Measurements from ENCODE around the gene SLC39A7. TPM values are rescaled to one million over a fixed set of nuclear protein-coding genes. Genes with fewer than 3 reads are reported as not detected.
"Not testable (repeated sequence)": the region's sequence is repeated elsewhere in the genome, so short reads cannot be mapped to it uniquely, and the experiment has no call there.

SLC39A7 gene
- polyA plus RNA-seq, 6 donors from 2014 or later = 15.6 to 26.0 (median 17.6) TPM

GRCh38 chr6:33215271-33216116 is 14.8 kb downstream of the SLC39A7 start:
- Mint-ChIP-seq H3K9me3 (no peaks in the 10 kb centered on the region), H3K4me3 (peak overlapping the region in 2 of 8 donors; percentile 51 to 54), H3K27me3 (peaks cover 10 to 76% (median 61%) of the 10 kb centered on the region in 3 donors), H3K27ac (peak overlapping the region in 1 of 6 donors; percentile 25), H3K36me3 (peaks cover 3 to 10% of the 10 kb centered on the region in 2 donors), H3K4me1 (peaks cover 19 to 24% (median 24%) of the 10 kb centered on the region in 3 donors)
- ATAC-seq (ENCODE audit: low read depth in 2 of 2) (no peak), DNase-seq (no peak)

DNA sequence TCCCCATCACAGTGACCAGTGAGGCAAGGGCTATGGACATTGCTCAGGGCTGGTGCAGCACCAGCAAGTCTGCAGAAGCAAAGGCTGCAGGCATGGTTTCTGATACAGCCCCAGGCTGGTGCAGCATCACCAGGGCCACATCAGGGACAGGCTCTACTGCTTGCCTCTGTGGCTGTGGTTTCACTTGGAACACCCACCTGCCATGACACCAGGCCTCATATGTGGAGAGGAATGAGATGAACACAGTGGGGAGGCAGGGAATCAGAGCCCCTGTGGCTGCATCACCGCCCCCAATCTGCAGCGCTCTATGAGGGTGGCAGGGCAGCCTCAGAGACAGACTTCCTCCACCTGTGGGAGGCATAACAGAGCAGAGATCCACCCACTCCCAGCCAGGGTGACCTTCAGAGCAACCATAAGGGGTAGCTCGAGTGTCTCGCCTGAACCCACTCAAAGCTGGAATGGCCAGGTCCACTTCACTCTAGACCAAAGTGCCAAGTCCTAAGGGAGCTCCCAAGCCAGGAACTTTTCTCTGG is 15.5 kb downstream of the SLC39A7 start:
- Mint-ChIP-seq H3K9me3 (no peaks in the 10 kb centered on the region), H3K27ac (no peak overlapping the region), H3K27me3 (peaks cover 10 to 77% (median 61%) of the 10 kb centered on the region in 3 donors), H3K4me3 (no peak overlapping the region), H3K36me3 (peaks cover 0 to 10% of the 10 kb centered on the region in 2 donors), H3K4me1 (peaks cover 19 to 24% (median 23%) of the 10 kb centered on the region in 3 donors)
- DNase-seq (no peak), ATAC-seq (ENCODE audit: low read depth in 2 of 2) (no peak)

- H3K4me3 Mint-ChIP-seq = no peak overlapping the region
- no peak for ATAC-seq (ENCODE audit: low read depth in 2 of 2)
- H3K27ac Mint-ChIP-seq = peak overlapping the region in 1 of 6 donors; percentile 34
- H3K9me3 Mint-ChIP-seq = no peaks in the 10 kb centered on the region
- H3K36me3 Mint-ChIP-seq = peaks cover 0 to 4% of the 10 kb centered on the region in 2 donors
- no peak for DNase-seq
- peaks cover 19 to 23% (median 22%) of the 10 kb centered on the region in 3 donors for H3K4me1 Mint-ChIP-seq
- peaks cover 15 to 81% (median 64%) of the 10 kb centered on the region in 3 donors for H3K27me3 Mint-ChIP-seq
These were observed 16.6 kb downstream of the SLC39A7 start for GRCh38 chr6:33217246-33217645.

- Mint-ChIP-seq H3K4me3 (no peak overlapping the region), H3K36me3 (no peaks in the 10 kb centered on the region), H3K27ac (no peak overlapping the region), H3K4me1 (peaks cover 16 to 18% (median 17%) of the 10 kb centered on the region in 3 donors), H3K27me3 (peaks cover 11 to 81% (median 63%) of the 10 kb centered on the region in 3 donors), H3K9me3 (no peaks in the 10 kb centered on the region)
- ATAC-seq (ENCODE audit: low read depth in 2 of 2) (no peak), DNase-seq (no peak)
These were observed 17.0 kb downstream of the SLC39A7 start for GRCh38 chr6:33217681-33218080.

- H3K27me3 Mint-ChIP-seq = peaks cover 33 to 53% (median 34%) of the 10 kb centered on the region in 3 donors
- not testable (repeated sequence) for H3K4me3 Mint-ChIP-seq
These were observed 25.9 kb downstream of the SLC39A7 start for GRCh38 chr6:33226503-33227120.

GRCh38 chr6:33235221-33235634 is 34.6 kb downstream of the SLC39A7 start:
- no peak for DNase-seq
- no peak overlapping the region for H3K4me3 Mint-ChIP-seq
- no peaks in the 10 kb centered on the region for H3K4me1 Mint-ChIP-seq
- peaks cover 31 to 68% (median 50%) of the 10 kb centered on the region in 3 donors for H3K27me3 Mint-ChIP-seq
- no peak for ATAC-seq (ENCODE audit: low read depth in 2 of 2)
- H3K9me3 Mint-ChIP-seq = no peaks in the 10 kb centered on the region
- no peaks in the 10 kb centered on the region for H3K36me3 Mint-ChIP-seq
- H3K27ac Mint-ChIP-seq = no peak overlapping the region

More at GRCh38 chr6:33226503-33227120, 25.9 kb downstream of the SLC39A7 start:
- H3K36me3 Mint-ChIP-seq; ATAC-seq (ENCODE audit: low read depth in 2 of 2); H3K4me1 Mint-ChIP-seq; H3K9me3 Mint-ChIP-seq; DNase-seq: not testable (repeated sequence)
- peak overlapping the region in 1 of 6 donors; percentile 11 for H3K27ac Mint-ChIP-seq

DNA sequence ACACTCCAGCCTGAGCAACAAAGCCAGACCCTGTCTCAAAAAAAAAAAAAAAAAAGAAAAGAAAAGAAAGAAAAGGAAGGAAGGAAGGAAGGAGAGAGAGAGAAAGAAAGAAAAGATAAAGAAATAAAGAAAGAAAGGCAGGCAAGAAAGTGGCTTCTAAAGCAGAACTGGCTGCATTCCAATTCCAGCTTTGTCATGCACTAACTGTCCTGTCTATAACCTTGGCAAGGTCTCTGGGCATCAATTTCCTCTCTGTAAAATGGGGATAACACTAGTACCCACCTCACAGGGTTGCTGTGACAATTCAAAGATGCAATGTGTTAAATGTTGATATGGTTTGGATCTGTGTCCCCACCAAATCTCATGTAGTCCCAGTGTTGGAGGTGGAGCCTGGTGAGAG is 35.7 kb downstream of the SLC39A7 start:
- H3K4me1 Mint-ChIP-seq = peaks cover 0 to 4% (median 0%) of the 10 kb centered on the region in 3 donors
- ATAC-seq (ENCODE audit: low read depth in 2 of 2) (no peak), DNase-seq (no peak)
- no peaks in the 10 kb centered on the region for H3K9me3 Mint-ChIP-seq
- H3K27ac Mint-ChIP-seq = peak overlapping the region in 1 of 6 donors; percentile 57
- no peaks in the 10 kb centered on the region for H3K36me3 Mint-ChIP-seq
- peaks cover 34 to 66% (median 53%) of the 10 kb centered on the region in 3 donors for H3K27me3 Mint-ChIP-seq
- no peak overlapping the region for H3K4me3 Mint-ChIP-seq

DNA sequence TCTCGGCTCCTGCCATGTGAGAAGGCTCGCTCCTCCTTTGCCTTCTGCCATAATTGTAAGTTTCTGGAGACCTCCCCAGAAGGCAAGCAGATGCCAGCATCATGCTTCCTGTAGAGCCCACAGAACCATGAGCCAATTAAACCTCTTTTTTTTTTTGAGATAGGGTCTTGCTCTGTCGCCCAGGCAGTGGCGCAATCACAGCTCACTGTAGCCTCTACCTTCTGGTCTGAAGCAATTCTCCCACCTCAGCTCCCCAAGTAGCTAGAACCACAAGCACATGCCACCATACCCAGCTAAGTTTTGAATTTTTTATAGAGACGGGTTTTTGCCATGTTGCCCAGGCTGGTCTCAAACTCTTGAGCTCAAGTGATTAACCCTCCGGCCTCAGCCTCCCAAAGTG is 36.2 kb downstream of the SLC39A7 start:
- H3K4me3 Mint-ChIP-seq = peak overlapping the region in 1 of 8 donors; percentile 15
- H3K36me3 Mint-ChIP-seq = no peaks in the 10 kb centered on the region
- H3K4me1 Mint-ChIP-seq = peaks cover 0 to 4% (median 0%) of the 10 kb centered on the region in 3 donors
- ATAC-seq (ENCODE audit: low read depth in 2 of 2) = no peak
- H3K27ac Mint-ChIP-seq = no peak overlapping the region
- DNase-seq = no peak
- peaks cover 37 to 65% (median 48%) of the 10 kb centered on the region in 3 donors for H3K27me3 Mint-ChIP-seq
- no peaks in the 10 kb centered on the region for H3K9me3 Mint-ChIP-seq

GRCh38 chr6:33237741-33238140 is 37.1 kb downstream of the SLC39A7 start:
- DNase-seq (no peak), ATAC-seq (ENCODE audit: low read depth in 2 of 2) (no peak)
- H3K27me3 Mint-ChIP-seq = peaks cover 40 to 71% (median 48%) of the 10 kb centered on the region in 3 donors
- no peaks in the 10 kb centered on the region for H3K36me3 Mint-ChIP-seq
- no peak overlapping the region for H3K4me3 Mint-ChIP-seq
- H3K27ac Mint-ChIP-seq = no peak overlapping the region
- no peaks in the 10 kb centered on the region for H3K9me3 Mint-ChIP-seq
- H3K4me1 Mint-ChIP-seq = peaks cover 0 to 4% (median 0%) of the 10 kb centered on the region in 3 donors

- peaks cover 0 to 4% (median 0%) of the 10 kb centered on the region in 3 donors for H3K4me1 Mint-ChIP-seq
- DNase-seq (no peak), ATAC-seq (ENCODE audit: low read depth in 2 of 2) (no peak)
- no peak overlapping the region for H3K4me3 Mint-ChIP-seq
- no peaks in the 10 kb centered on the region for H3K9me3 Mint-ChIP-seq
- H3K27me3 Mint-ChIP-seq = peaks cover 24 to 45% (median 26%) of the 10 kb centered on the region in 3 donors
- H3K27ac Mint-ChIP-seq = no peak overlapping the region
- no peaks in the 10 kb centered on the region for H3K36me3 Mint-ChIP-seq
These were observed 41.3 kb downstream of the SLC39A7 start for GRCh38 chr6:33241968-33242367.

GRCh38 chr6:33243476-33243875 is 42.8 kb downstream of the SLC39A7 start:
- no peak for ATAC-seq (ENCODE audit: low read depth in 2 of 2)
- Mint-ChIP-seq H3K27ac (peak overlapping the region in 2 of 6 donors; percentile 30 to 67), H3K4me1 (peaks cover 6 to 8% (median 7%) of the 10 kb centered on the region in 3 donors), H3K27me3 (peaks cover 21 to 31% (median 26%) of the 10 kb centered on the region in 3 donors), H3K4me3 (no peak overlapping the region), H3K9me3 (no peaks in the 10 kb centered on the region), H3K36me3 (no peaks in the 10 kb centered on the region)
- DNase-seq = no peak

- Mint-ChIP-seq H3K27me3 (peaks cover 0 to 4% (median 4%) of the 10 kb centered on the region in 3 donors), H3K27ac (peak overlapping the region; percentile 91 to 99 (median 97)), H3K36me3 (peaks cover 5 to 7% of the 10 kb centered on the region in 2 donors), H3K9me3 (no peaks in the 10 kb centered on the region), H3K4me3 (peak overlapping the region; percentile 89 to 95 (median 92)), H3K4me1 (peaks cover 20 to 40% (median 38%) of the 10 kb centered on the region in 3 donors)
- peak; percentile 41 to 44 for ATAC-seq (ENCODE audit: low read depth in 2 of 2)
- peak; percentile 87 for DNase-seq
These were observed 47.4 kb downstream of the SLC39A7 start for GRCh38 chr6:33247977-33248642.

DNA sequence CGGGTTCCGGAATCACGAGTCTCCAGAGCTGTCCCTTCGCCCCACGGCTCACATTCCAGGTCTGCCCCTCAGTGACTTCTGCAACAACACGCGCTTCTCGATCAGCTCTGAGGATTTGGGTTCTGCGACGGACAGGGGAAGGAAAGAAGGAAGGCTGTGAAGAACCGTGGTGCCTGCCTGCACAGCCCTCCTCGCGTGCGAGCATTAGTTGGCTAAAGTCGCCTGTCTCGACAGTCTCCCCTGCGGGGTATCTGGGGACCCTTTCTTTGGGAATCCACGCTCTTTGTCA is 47.9 kb downstream of the SLC39A7 start:
- ATAC-seq (ENCODE audit: low read depth in 2 of 2) (peak; percentile 21 to 22), DNase-seq (no peak)
- Mint-ChIP-seq H3K4me1 (peaks cover 20 to 40% (median 38%) of the 10 kb centered on the region in 3 donors), H3K27ac (peak overlapping the region; percentile 91 to 99 (median 97)), H3K27me3 (peaks cover 0 to 4% (median 0%) of the 10 kb centered on the region in 3 donors), H3K36me3 (peaks cover 5 to 7% of the 10 kb centered on the region in 2 donors), H3K9me3 (no peaks in the 10 kb centered on the region), H3K4me3 (peak overlapping the region; percentile 89 to 95 (median 92))
